SK-N-SH (cell line): ENCODE measurements around the gene IPO11. TPM values are rescaled to one million over a fixed set of nuclear protein-coding genes. Genes with fewer than 3 reads are reported as not detected.

ENCODE experiments used
- CTCF ChIA-PET: fragments of 300-600, 350-600 bp; formaldehyde crosslinking; extraction: SDS; loops from one replicate; lab custom pipeline; 2021; lab: Yijun Ruan, JAX
- POLR2A ChIA-PET: fragments of 350-600 bp; sonication (Branson Sonifier 250); formaldehyde crosslinking; extraction: SDS; loops from one replicate; lab custom pipeline; 2020; ENCODE audit warnings: antibody characterized with exemption, inconsistent platforms; lab: Yijun Ruan, JAX
- DNase-seq: peaks from one replicate; pipeline ENCODE4 v3.0.0; 2012
- H2AFZ ChIP-seq: fragments of 200-600 bp; sonication (generic); 2 replicates; pipeline ENCODE4 v1.8.1; 2016; ENCODE audit warnings: antibody characterized with exemption, mild to moderate bottlenecking, low read depth
- H3F3A ChIP-seq: fragments of 200-600 bp; sonication (generic); replicated peaks from 2 replicates; pipeline ENCODE3; 2016; ENCODE audit warnings: antibody characterized with exemption, mild to moderate bottlenecking; ENCODE audit not compliant: insufficient read depth
- H3K27ac ChIP-seq, 2 experiments: fragments of 200-500 bp in 1 of 2; fragments of 200-600 bp in 1 of 2; sonication (Bioruptor generic) in 1 of 2; sonication (generic), shearing (Covaris generic) in 1 of 2; 2 replicates each; pipeline versions ENCODE4 v1.5.1 to v1.6.1; 2014 to 2016; ENCODE audit warnings: low read depth in 2 of 2, inconsistent platforms in 1 of 2, low read length in 1 of 2, mild to moderate bottlenecking in 1 of 2, mixed read lengths in 1 of 2
- H3K27me3 ChIP-seq: fragments of 200-600 bp; sonication (generic), shearing (Covaris generic); 2 replicates; pipeline ENCODE4 v1.6.1; 2016; ENCODE audit warnings: mixed run types; ENCODE audit not compliant: insufficient read depth
- H3K36me3 ChIP-seq, 2 experiments: fragments of 200-500 bp in 1 of 2; fragments of 200-600 bp in 1 of 2; sonication (Bioruptor generic) in 1 of 2; sonication (generic) in 1 of 2; replicated peaks in 1 of 2; 2 replicates each; pipeline versions ENCODE3 to v1.5.1; 2014 to 2016; ENCODE audit warnings: low read length in 1 of 2, mild to moderate bottlenecking in 1 of 2; ENCODE audit not compliant: insufficient read depth in 2 of 2, control insufficient read depth in 1 of 2
- H3K4me1 ChIP-seq, 2 experiments: fragments of 200-500 bp in 1 of 2; fragments of 200-600 bp in 1 of 2; sonication (Bioruptor generic) in 1 of 2; sonication (generic), shearing (Covaris generic) in 1 of 2; 2 replicates each; pipeline versions ENCODE4 v1.5.1 to v1.6.1; 2014 to 2016; ENCODE audit warnings: low read depth in 1 of 2, low read length in 1 of 2, mixed run types in 1 of 2; ENCODE audit not compliant: insufficient read depth in 2 of 2, control insufficient read depth in 1 of 2
- H3K4me2 ChIP-seq: fragments of 200-600 bp; sonication (generic), shearing (Covaris generic); 2 replicates; pipeline ENCODE4 v1.6.1; 2017; ENCODE audit warnings: mixed run types
- H3K4me3 ChIP-seq, 2 experiments: fragments of 200-500 bp in 1 of 2; fragments of 200-600 bp in 1 of 2; sonication (Bioruptor generic) in 1 of 2; sonication (generic), shearing (Covaris generic) in 1 of 2; 2 replicates each; pipeline versions ENCODE4 v1.5.1 to v1.8.1; 2014 to 2016; ENCODE audit warnings: low read depth in 2 of 2, inconsistent platforms in 1 of 2, low read length in 1 of 2, mild to moderate bottlenecking in 1 of 2, mixed read lengths in 1 of 2, moderate library complexity in 1 of 2
- H3K79me2 ChIP-seq: fragments of 200-600 bp; sonication (generic); 2 replicates; pipeline ENCODE4 v1.8.1; 2017; ENCODE audit warnings: mild to moderate bottlenecking; ENCODE audit not compliant: insufficient read depth
- H3K9ac ChIP-seq: fragments of 200-600 bp; sonication (generic); 2 replicates; pipeline ENCODE4 v1.6.1; 2017; ENCODE audit warnings: mixed run types
- H3K9me2 ChIP-seq: fragments of 200-600 bp; sonication (generic); 2 replicates; pipeline ENCODE4 v1.6.1; 2017; ENCODE audit warnings: mixed run types
- H3K9me3 ChIP-seq: fragments of 200-600 bp; sonication (generic); 2 replicates; pipeline ENCODE4 v1.6.1; 2017; ENCODE audit warnings: mixed run types, mild to moderate bottlenecking, moderate library complexity
- H4K20me1 ChIP-seq: fragments of 200-600 bp; sonication (generic); 2 replicates; pipeline ENCODE4 v1.6.1; 2017; ENCODE audit warnings: mild to moderate bottlenecking, mixed run types; ENCODE audit not compliant: insufficient read depth
- CHD2 ChIP-seq: fragments of 150-350 bp; IDR thresholded peaks from 2 replicates; pipeline ENCODE4 v1.6.1; 2018; ENCODE audit warnings: low read length; ENCODE audit not compliant: partially characterized antibody
- EP300 ChIP-seq, 2 experiments: IDR thresholded peaks; 2 replicates each; pipeline versions ENCODE4 v1.4.0 to v1.6.1; 2012; ENCODE audit warnings: borderline replicate concordance in 1 of 2, low read depth in 1 of 2, low read length in 1 of 2
- FOSL2 ChIP-seq: IDR thresholded peaks from 2 replicates; pipeline ENCODE4 v1.4.0; 2012; ENCODE audit warnings: low read depth, mild to moderate bottlenecking, moderate library complexity, borderline replicate concordance
- FOXM1 ChIP-seq: IDR thresholded peaks from 2 replicates; pipeline ENCODE4 v1.4.0; 2012; ENCODE audit warnings: low read depth, mild to moderate bottlenecking
- IRF3 ChIP-seq: fragments of 150-350 bp; IDR thresholded peaks from 2 replicates; pipeline ENCODE4 v1.6.1; 2016; ENCODE audit warnings: mild to moderate bottlenecking, low read depth, low read length
- JUND ChIP-seq: IDR thresholded peaks from 2 replicates; pipeline ENCODE4 v1.4.0; 2012
- MAX ChIP-seq: IDR thresholded peaks from 2 replicates; pipeline ENCODE4 v1.4.0; 2012; ENCODE audit warnings: low read depth
- NFIC ChIP-seq: IDR thresholded peaks from 2 replicates; pipeline ENCODE4 v1.4.0; 2012; ENCODE audit warnings: borderline replicate concordance
- RAD21 ChIP-seq: IDR thresholded peaks from 2 replicates; pipeline ENCODE4 v1.6.1; 2012; ENCODE audit warnings: mild to moderate bottlenecking, low read length
- RCOR1 ChIP-seq: fragments of 150-350 bp; IDR thresholded peaks from 2 replicates; pipeline ENCODE4 v1.6.1; 2017; ENCODE audit warnings: antibody characterized with exemption, low read length
- SIN3A ChIP-seq: IDR thresholded peaks from 2 replicates; pipeline ENCODE4 v1.6.1; 2012; ENCODE audit warnings: low read depth, mild to moderate bottlenecking, low read length, moderate library complexity, borderline replicate concordance
- TEAD4 ChIP-seq: IDR thresholded peaks from 2 replicates; pipeline ENCODE4 v1.4.0; 2012; ENCODE audit warnings: mild to moderate bottlenecking, borderline replicate concordance; ENCODE audit not compliant: insufficient read depth
- USF1 ChIP-seq: IDR thresholded peaks from 2 replicates; pipeline ENCODE4 v1.4.0; 2012; ENCODE audit warnings: low read depth, borderline replicate concordance
- USF2 ChIP-seq: fragments of 150-350 bp; IDR thresholded peaks from 2 replicates; pipeline ENCODE4 v1.6.1; 2017; ENCODE audit warnings: antibody characterized with exemption, low read length, low read depth, borderline replicate concordance
- ZBTB33 ChIP-seq: IDR thresholded peaks from 2 replicates; pipeline ENCODE4 v1.4.0; 2012; ENCODE audit warnings: low read depth, borderline replicate concordance
- WGBS: methylation state at CpG from one replicate; pipeline ENCODE4 v1.1.6; 2017; ENCODE audit warnings: low lambda C conversion rate; 5-methylcytosine and 5-hydroxymethylcytosine counted together
- polyA plus RNA-seq, 3 experiments: library from polyadenylated mRNA; depleted of rRNA; stranded (reverse); fragments of >200 nt; gene quantifications; 2 replicates each; pipeline ENCODE4 v1.2.3, GENCODE V29; 2012

IPO11 gene
- polyA plus RNA-seq, 1 of the 3 experiments (the other 2 are of a cell fraction): 8.1 TPM

- H4K20me1 ChIP-seq: no peaks in the 10 kb centered on the region
- WGBS: 92% methylated on average over 1 of the region's 1 CpG
- DNase-seq: no peak
- TF ChIP-seq RCOR1: no peak
- TF ChIP-seq RAD21: no peak
- TF ChIP-seq IRF3: no peak
- no peak for TF ChIP-seq JUND
- TF ChIP-seq USF1: no peak
- no peak for TF ChIP-seq TEAD4
- no peak for TF ChIP-seq NFIC
- no peak for TF ChIP-seq ZBTB33
- no peak for TF ChIP-seq CHD2
- no peak for TF ChIP-seq FOSL2
- no peak for TF ChIP-seq MAX
- H3K9me3 ChIP-seq: no peaks in the 10 kb centered on the region; the same call in 1 of the 2 replicates
- no peaks in the 10 kb centered on the region for H3K9me2 ChIP-seq
- H3K4me2 ChIP-seq: no peak overlapping the region
- no peak overlapping the region for H3K4me3 ChIP-seq
- H3K79me2 ChIP-seq: no peaks in the 10 kb centered on the region
- H3F3A ChIP-seq: no peaks in the 10 kb centered on the region
- no peaks in the 10 kb centered on the region for H3K4me1 ChIP-seq
- H3K27ac ChIP-seq: no peak overlapping the region
- H3K27me3 ChIP-seq: no peaks in the 10 kb centered on the region
- no peak overlapping the region for H2AFZ ChIP-seq
- POLR2A ChIA-PET: no interaction called here
- H3K9ac ChIP-seq: no peak overlapping the region
- peaks cover 11 to 30% of the 10 kb centered on the region in 2 experiments for H3K36me3 ChIP-seq
- CTCF ChIA-PET: no interaction called here
Measured at GRCh38 chr5:62542720-62543119, 130.2 kb downstream of the IPO11 start.

GRCh38 chr5:62547945-62548630, 135.5 kb downstream of the IPO11 start:
- H3K27ac ChIP-seq: no peak overlapping the region
- peaks cover 0 to 12% of the 10 kb centered on the region in 2 experiments for H3K36me3 ChIP-seq
- DNase-seq: no peak
- no peaks in the 10 kb centered on the region for H3K9me3 ChIP-seq
- TF ChIP-seq CHD2 (no peak), FOXM1 (no peak), RCOR1 (no peak), USF2 (no peak), SIN3A (no peak), EP300 (IDR thresholded peaks at IDR 0.05; ENCODE audit: borderline replicate concordance in 1 of 2, low read depth in 1 of 2, low read length in 1 of 2) (no peak)
- TF ChIP-seq, all 33 proteins: peak for 0
- Histone ChIP-seq H3K9me2 (no peaks in the 10 kb centered on the region), H3K4me2 (no peak overlapping the region), H3K4me1 (peaks cover 0 to 2% of the 10 kb centered on the region in 2 experiments; a peak in 2 of 4 replicates), H3K4me3 (no peak overlapping the region), H2AFZ (no peak overlapping the region), H3F3A (no peaks in the 10 kb centered on the region), H3K27me3 (no peaks in the 10 kb centered on the region), H3K9ac (no peak overlapping the region), H3K79me2 (no peaks in the 10 kb centered on the region), H4K20me1 (no peaks in the 10 kb centered on the region)
- CTCF ChIA-PET: interaction anchor here (1.1 kb wide), 1 partner anchor 230 kb away, joined by 3 read pairs; no protein-coding TSS in a partner anchor
- WGBS: 97% methylated on average over 3 of the region's 3 CpGs
- POLR2A ChIA-PET: no interaction called here
